Measurements from ENCODE around the gene CFAP100. TPM values are rescaled to one million over a fixed set of nuclear protein-coding genes. Genes with fewer than 3 reads are reported as not detected.

CFAP100 gene
- total and polyA plus RNA-seq, 9 of the 15 experiments (the other 6 are each of a cell fraction or from before 2014, with no cell fraction given) = not detected

DNA sequence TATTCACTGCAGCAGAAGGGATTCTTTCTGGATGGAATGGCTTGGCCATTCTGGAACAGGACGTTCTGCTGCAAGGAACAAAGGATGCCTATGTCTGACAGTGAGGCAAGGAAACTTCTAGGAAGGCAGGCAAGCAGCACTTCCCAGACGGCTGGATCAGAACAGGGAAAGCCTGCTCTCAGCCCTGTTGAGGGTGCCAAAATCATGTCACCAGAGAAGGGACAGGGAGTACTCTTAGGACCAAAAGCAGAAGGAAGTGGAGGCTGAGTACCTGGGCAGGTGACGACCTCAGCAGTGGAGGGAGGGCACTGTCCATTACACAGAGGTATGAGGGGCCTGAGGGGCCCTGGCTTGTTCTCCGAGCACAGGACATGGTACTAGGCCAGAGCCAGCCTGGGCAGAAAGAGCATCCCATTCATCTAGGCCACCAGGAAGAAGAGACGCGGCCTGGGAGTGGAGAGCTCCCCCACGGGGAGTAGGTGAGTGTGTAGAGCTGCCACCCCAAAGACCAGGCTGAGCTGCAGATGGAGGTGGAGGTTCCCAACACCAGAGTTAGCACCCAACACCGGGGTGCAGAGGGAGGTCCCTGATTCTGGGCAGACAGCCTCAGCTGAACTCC, 47.1 kb upstream of the CFAP100 start:
- no peaks in the 10 kb centered on the region for H3K9me1 ChIP-seq (ENCODE audit: control insufficient read depth, insufficient read depth, low read length)
- H3K36me3 ChIP-seq (ENCODE audit: control insufficient read depth, insufficient read depth, low read length) = no peaks in the 10 kb centered on the region
- FAIRE-seq (no peak), DNase-seq (ENCODE audit: extremely low read depth in 1 of 4, low spot score in 3 of 4) (no peak), ATAC-seq (no peak)
- H3K79me2 ChIP-seq (ENCODE audit: control insufficient read depth, insufficient read depth, low read length) = no peaks in the 10 kb centered on the region
- H3K4me2 ChIP-seq (ENCODE audit: insufficient read depth, low read length) = no peak overlapping the region
- no peaks in the 10 kb centered on the region for H3K27me3 ChIP-seq (ENCODE audit: control insufficient read depth in 2 of 2, insufficient read depth in 2 of 2, low read length in 2 of 2)
- H2AFZ ChIP-seq (ENCODE audit: low read depth, low read length) = no peak overlapping the region
- ChIA-PET CTCF (ENCODE audit: low intra/inter-chr PET ratio) (no interaction called here), POLR2A (no interaction called here)
- H4K20me1 ChIP-seq (replicated peaks; ENCODE audit: control insufficient read depth, insufficient read depth, low read length) = no peaks in the 10 kb centered on the region
- H3K4me1 ChIP-seq (replicated peaks in 1 of 2; ENCODE audit: control insufficient read depth in 2 of 2, insufficient read depth in 2 of 2, low read length in 2 of 2) = peaks cover 0 to 3% of the 10 kb centered on the region in 2 experiments; a peak in 2 of 5 replicates
- H3K9ac ChIP-seq (ENCODE audit: insufficient read depth in 1 of 2, low read depth in 2 of 2, low read length in 2 of 2) = no peak overlapping the region; a peak in 1 of 4 replicates
- intact Hi-C loops (cut with micrococcal nuclease) = no loop called here
- 24% methylated on average over 6 of the region's 8 CpGs for WGBS (ENCODE audit: insufficient coverage, low coverage, missing lambda C conversion rate)
- no peak overlapping the region for H3K4me3 ChIP-seq
- in situ Hi-C loops (cut with MboI) = no loop called here
- no peaks in the 10 kb centered on the region for H3K9me3 ChIP-seq (replicated peaks; ENCODE audit: control insufficient read depth, insufficient read depth, low read depth, low read length)
- no peak overlapping the region for H3K27ac ChIP-seq (ENCODE audit: extremely low read depth, low read depth, low read length)
- no TSS peak for BruUV-seq (replicated peaks)
- TF ChIP-seq ZNF263 (CRISPR knock-in tag; IDR thresholded peaks at IDR 0.05; ENCODE audit: borderline replicate concordance) (no peak), SREBF2 (CRISPR knock-in tag; IDR thresholded peaks at IDR 0.05) (no peak), ZFX (CRISPR knock-in tag; IDR thresholded peaks at IDR 0.05) (no peak), NFRKB (IDR thresholded peaks at IDR 0.05; ENCODE audit: low read depth) (no peak), PTBP1 (IDR thresholded peaks at IDR 0.05; ENCODE audit: low read depth, low read length) (no peak), RB1 (IDR thresholded peaks at IDR 0.05; ENCODE audit: low read depth) (no peak), ZNF77 (CRISPR knock-in tag; IDR thresholded peaks at IDR 0.05) (no peak), ZNF445 (CRISPR knock-in tag; IDR thresholded peaks at IDR 0.05; ENCODE audit: low read depth) (no peak), RHOXF2B (CRISPR knock-in tag; conservative IDR thresholded peaks at IDR 0.05) (no peak), GATAD2B (IDR thresholded peaks at IDR 0.05; ENCODE audit: borderline replicate concordance) (no peak), MXI1 (IDR thresholded peaks at IDR 0.05; ENCODE audit: low read depth, low read length) (no peak), ETS2 (tag; IDR thresholded peaks at IDR 0.05; ENCODE audit: borderline replicate concordance, poor library complexity, severe bottlenecking) (no peak), RBM25 (IDR thresholded peaks at IDR 0.05; ENCODE audit: low read depth, low read length, severe bottlenecking) (no peak)
- TF ChIP-seq, protein P1, sequence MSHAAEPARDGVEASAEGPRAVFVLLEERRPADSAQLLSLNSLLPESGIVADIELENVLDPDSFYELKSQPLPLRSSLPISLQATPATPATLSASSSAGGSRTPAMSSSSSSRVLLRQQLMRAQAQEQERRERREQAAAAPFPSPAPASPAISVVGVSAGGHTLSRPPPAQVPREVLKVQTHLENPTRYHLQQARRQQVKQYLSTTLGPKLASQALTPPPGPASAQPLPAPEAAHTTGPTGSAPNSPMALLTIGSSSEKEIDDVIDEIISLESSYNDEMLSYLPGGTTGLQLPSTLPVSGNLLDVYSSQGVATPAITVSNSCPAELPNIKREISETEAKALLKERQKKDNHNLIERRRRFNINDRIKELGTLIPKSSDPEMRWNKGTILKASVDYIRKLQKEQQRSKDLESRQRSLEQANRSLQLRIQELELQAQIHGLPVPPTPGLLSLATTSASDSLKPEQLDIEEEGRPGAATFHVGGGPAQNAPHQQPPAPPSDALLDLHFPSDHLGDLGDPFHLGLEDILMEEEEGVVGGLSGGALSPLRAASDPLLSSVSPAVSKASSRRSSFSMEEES (CRISPR knock-in tag; IDR thresholded peaks at IDR 0.05) = no peak
- TF ChIP-seq, protein P2, sequence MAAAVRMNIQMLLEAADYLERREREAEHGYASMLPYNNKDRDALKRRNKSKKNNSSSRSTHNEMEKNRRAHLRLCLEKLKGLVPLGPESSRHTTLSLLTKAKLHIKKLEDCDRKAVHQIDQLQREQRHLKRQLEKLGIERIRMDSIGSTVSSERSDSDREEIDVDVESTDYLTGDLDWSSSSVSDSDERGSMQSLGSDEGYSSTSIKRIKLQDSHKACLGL (CRISPR knock-in tag; IDR thresholded peaks at IDR 0.05; ENCODE audit: borderline replicate concordance, poor library complexity, severe bottlenecking) = no peak

Data from K562 (cell line).